ENCODE measurements around the gene RBM33. TPM values are rescaled to one million over a fixed set of nuclear protein-coding genes. Genes with fewer than 3 reads are reported as not detected.

The RBM33 gene
- total and polyA plus RNA-seq, 8 donors: 7.5 to 182 (median 60.5) TPM

DNA sequence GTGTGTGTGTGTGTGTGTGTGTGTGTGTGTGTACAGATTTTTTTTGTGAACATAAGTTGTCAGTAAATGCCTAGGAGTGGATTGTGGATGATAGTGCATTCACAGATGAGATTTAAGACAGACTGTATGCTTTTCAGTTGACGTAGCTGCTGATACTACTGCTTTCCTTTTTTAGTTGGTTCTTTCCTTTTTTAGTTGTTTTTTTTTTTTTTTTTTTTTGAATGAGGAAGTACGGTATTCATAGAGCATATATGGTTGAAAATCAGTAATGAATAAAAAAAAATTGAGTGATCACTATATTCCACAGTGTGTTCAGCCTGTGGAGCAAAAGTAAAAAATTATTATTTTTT, 80.5 kb downstream of the RBM33 start:
- 81 to 92% (median 85%) methylated on average over 2 of the region's 2 CpGs for WGBS, 5 donors
- intact Hi-C loops (cut with DNase I; ENCODE audit: low total_unique reads): loop anchor here (10.0 kb wide), 1 partner anchor 80 kb away; the partner anchor contains the start of gene RBM33

GRCh38 chr7:155727616-155728015, 83.2 kb downstream of the RBM33 start:
- no peak for DNase-seq
- Histone ChIP-seq H3K4me1 (peaks cover 7 to 43% (median 22%) of the 10 kb centered on the region in 4 donors), H3K27ac (peak overlapping the region in 4 of 5 donors; percentile 34 to 64 (median 54)), H3K4me3 (no peak overlapping the region), H3K9me3 (no peaks in the 10 kb centered on the region), H3K27me3 (no peaks in the 10 kb centered on the region), H3K36me3 (peaks cover 0 to 49% (median 41%) of the 10 kb centered on the region in 4 donors)
- intact Hi-C loops (cut with DNase I; ENCODE audit: low total_unique reads): loop anchor here (10.0 kb wide), 1 partner anchor 83 kb away; the partner anchor contains the start of gene RBM33
- WGBS, 5 donors: 83 to 91% (median 86%) methylated on average over 10 of the region's 10 CpGs
- TF ChIP-seq, protein P1, sequence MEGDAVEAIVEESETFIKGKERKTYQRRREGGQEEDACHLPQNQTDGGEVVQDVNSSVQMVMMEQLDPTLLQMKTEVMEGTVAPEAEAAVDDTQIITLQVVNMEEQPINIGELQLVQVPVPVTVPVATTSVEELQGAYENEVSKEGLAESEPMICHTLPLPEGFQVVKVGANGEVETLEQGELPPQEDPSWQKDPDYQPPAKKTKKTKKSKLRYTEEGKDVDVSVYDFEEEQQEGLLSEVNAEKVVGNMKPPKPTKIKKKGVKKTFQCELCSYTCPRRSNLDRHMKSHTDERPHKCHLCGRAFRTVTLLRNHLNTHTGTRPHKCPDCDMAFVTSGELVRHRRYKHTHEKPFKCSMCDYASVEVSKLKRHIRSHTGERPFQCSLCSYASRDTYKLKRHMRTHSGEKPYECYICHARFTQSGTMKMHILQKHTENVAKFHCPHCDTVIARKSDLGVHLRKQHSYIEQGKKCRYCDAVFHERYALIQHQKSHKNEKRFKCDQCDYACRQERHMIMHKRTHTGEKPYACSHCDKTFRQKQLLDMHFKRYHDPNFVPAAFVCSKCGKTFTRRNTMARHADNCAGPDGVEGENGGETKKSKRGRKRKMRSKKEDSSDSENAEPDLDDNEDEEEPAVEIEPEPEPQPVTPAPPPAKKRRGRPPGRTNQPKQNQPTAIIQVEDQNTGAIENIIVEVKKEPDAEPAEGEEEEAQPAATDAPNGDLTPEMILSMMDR (IDR thresholded peaks at IDR 0.05): no peak
- TF ChIP-seq POLR2AphosphoS5 (IDR thresholded peaks at IDR 0.05) (no peak), EP300 (IDR thresholded peaks at IDR 0.05) (no peak), POLR2A (IDR thresholded peaks at IDR 0.05) (no peak)

More for the DNA sequence above, 80.5 kb downstream of the RBM33 start:
- Histone ChIP-seq H3K36me3 (peaks cover 0 to 41% (median 30%) of the 10 kb centered on the region in 4 donors), H3K9me3 (no peaks in the 10 kb centered on the region), H3K27ac (no peak overlapping the region), H3K4me1 (peaks cover 7 to 53% (median 23%) of the 10 kb centered on the region in 4 donors), H3K4me3 (no peak overlapping the region), H3K27me3 (no peaks in the 10 kb centered on the region)
- TF ChIP-seq EP300 (IDR thresholded peaks at IDR 0.05): no peak
- TF ChIP-seq, protein P1 (IDR thresholded peaks at IDR 0.05): no peak
- TF ChIP-seq POLR2AphosphoS5 (IDR thresholded peaks at IDR 0.05): no peak
- no peak for DNase-seq

DNA sequence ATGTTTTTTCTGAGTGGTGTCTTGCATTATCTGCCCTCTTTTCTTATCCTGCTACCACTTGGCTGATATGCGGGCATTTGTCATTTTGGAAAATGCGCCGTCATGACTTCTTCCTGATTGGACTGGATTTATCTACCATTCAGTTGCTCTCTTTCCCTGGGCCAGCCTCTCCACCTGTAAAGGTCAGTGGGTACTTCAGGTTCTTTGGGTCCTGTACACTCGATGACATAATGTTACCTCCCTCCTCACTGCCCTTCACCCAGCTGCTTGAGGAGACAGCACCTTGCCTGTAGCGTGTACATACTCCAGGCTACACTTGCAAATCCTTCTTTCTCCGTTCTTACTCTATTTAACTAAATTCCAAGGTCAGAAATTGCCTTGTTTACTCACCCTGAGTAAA, 83.7 kb downstream of the RBM33 start:
- intact Hi-C loops (cut with DNase I; ENCODE audit: low total_unique reads): loop anchor here (10.0 kb wide), 1 partner anchor 83 kb away; the partner anchor contains the start of gene RBM33
- Histone ChIP-seq H3K9me3 (no peaks in the 10 kb centered on the region), H3K36me3 (peaks cover 0 to 50% (median 40%) of the 10 kb centered on the region in 4 donors), H3K27me3 (no peaks in the 10 kb centered on the region), H3K27ac (peak overlapping the region in 4 of 5 donors; percentile 34 to 64 (median 54)), H3K4me1 (peaks cover 7 to 46% (median 25%) of the 10 kb centered on the region in 4 donors), H3K4me3 (no peak overlapping the region)
- WGBS, 5 donors: 37 to 65% (median 56%) methylated on average over 6 of the region's 6 CpGs
- DNase-seq: peak; percentile 43 to 57
- peak in 1 of 3 donors; percentile 19 for TF ChIP-seq POLR2AphosphoS5 (IDR thresholded peaks at IDR 0.05)
- no peak for TF ChIP-seq POLR2A (IDR thresholded peaks at IDR 0.05)
- TF ChIP-seq, protein P1 (IDR thresholded peaks at IDR 0.05): no peak
- no peak for TF ChIP-seq EP300 (IDR thresholded peaks at IDR 0.05)

GRCh38 chr7:155729847-155730246, 85.4 kb downstream of the RBM33 start:
- 29 to 47% (median 41%) methylated on average over 6 of the region's 6 CpGs for WGBS, 5 donors
- DNase-seq: peak in 1 of 2 donors; percentile 45
- peaks cover 7 to 61% (median 32%) of the 10 kb centered on the region in 4 donors for H3K4me1 ChIP-seq
- TF ChIP-seq POLR2A (IDR thresholded peaks at IDR 0.05): no peak
- peak in 1 of 3 donors; percentile 24 for TF ChIP-seq POLR2AphosphoS5 (IDR thresholded peaks at IDR 0.05)
- H3K4me3 ChIP-seq: no peak overlapping the region
- H3K27me3 ChIP-seq: no peaks in the 10 kb centered on the region
- peak overlapping the region in 2 of 5 donors; percentile 6 to 34 for H3K27ac ChIP-seq
- no peaks in the 10 kb centered on the region for H3K9me3 ChIP-seq
- intact Hi-C loops (cut with DNase I; ENCODE audit: low total_unique reads): loop anchor here (10.0 kb wide), 2 partner anchors 85 to 125 kb away; partner anchors contain the start of gene RBM33
- H3K36me3 ChIP-seq: peaks cover 0 to 42% (median 27%) of the 10 kb centered on the region in 4 donors

GRCh38 chr7:155731380-155731779, 86.9 kb downstream of the RBM33 start:
- H3K27me3 ChIP-seq: no peaks in the 10 kb centered on the region
- no peak for DNase-seq
- peaks cover 0 to 46% (median 30%) of the 10 kb centered on the region in 4 donors for H3K36me3 ChIP-seq
- intact Hi-C loops (cut with DNase I; ENCODE audit: low total_unique reads): loop anchor here (10.0 kb wide), 1 partner anchor 127 kb away; no protein-coding TSS in a partner anchor
- no peak for TF ChIP-seq POLR2AphosphoS5 (IDR thresholded peaks at IDR 0.05)
- TF ChIP-seq, protein P1 (IDR thresholded peaks at IDR 0.05): no peak
- TF ChIP-seq EP300 (IDR thresholded peaks at IDR 0.05): no peak
- no peak for TF ChIP-seq POLR2A (IDR thresholded peaks at IDR 0.05)
- H3K4me1 ChIP-seq: peaks cover 7 to 59% (median 32%) of the 10 kb centered on the region in 4 donors
- no peak overlapping the region for H3K4me3 ChIP-seq
- WGBS, 5 donors: 66 to 76% (median 71%) methylated on average over 3 of the region's 3 CpGs
- H3K27ac ChIP-seq: no peak overlapping the region
- H3K9me3 ChIP-seq: no peaks in the 10 kb centered on the region
